Measurements from ENCODE around the gene SNTG2. TPM values are rescaled to one million over a fixed set of nuclear protein-coding genes. Genes with fewer than 3 reads are reported as not detected.

The SNTG2 gene
- total and polyA plus RNA-seq, 2 donors (not counting 3 experiments of a cell fraction or from before 2014, with no cell fraction given), result not detected

DNA sequence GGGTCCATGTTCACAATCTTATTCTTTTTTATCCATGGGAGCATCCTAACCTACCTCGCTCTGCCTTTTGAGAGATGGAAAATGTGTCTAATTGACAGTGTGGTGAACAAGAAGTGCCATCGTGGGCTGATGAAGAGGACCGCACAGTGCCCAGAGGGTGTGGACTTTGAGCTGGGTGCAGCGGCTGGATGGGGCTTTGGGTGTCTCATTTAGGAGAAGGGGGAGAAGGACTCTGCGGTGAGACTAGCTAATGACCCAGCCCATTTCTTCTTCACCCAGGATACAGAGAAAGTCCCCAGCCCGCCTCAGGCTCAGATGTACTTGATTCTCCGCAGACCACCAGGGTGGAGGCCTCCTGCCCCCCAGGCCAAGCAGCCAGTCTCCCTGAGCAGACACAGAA is 33.7 kb upstream of the SNTG2 start:
- DNase-seq (ENCODE audit: low read depth, low spot score) (no peak), FAIRE-seq (no peak)
- BruUV-seq (replicated peaks), result no TSS peak
- Histone ChIP-seq H3K79me2 (ENCODE audit: control insufficient read depth, insufficient read depth, low read length) (no peaks in the 10 kb centered on the region), H3K9ac (replicated peaks; ENCODE audit: extremely low read depth, insufficient read depth, low read length) (no peak overlapping the region), H3K4me1 (ENCODE audit: control insufficient read depth, extremely low read depth, insufficient read depth, low read length) (no peaks in the 10 kb centered on the region), H3K36me3 (ENCODE audit: control insufficient read depth in 2 of 2, extremely low read depth in 1 of 2, insufficient read depth in 2 of 2, low read length in 2 of 2) (no peaks in the 10 kb centered on the region), H3K27me3 (ENCODE audit: control insufficient read depth in 2 of 2, insufficient read depth in 2 of 2, low read length in 2 of 2) (no peaks in the 10 kb centered on the region), H4K20me1 (replicated peaks; ENCODE audit: control insufficient read depth, extremely low read depth, insufficient read depth, low read length) (no peaks in the 10 kb centered on the region), H3K4me3 (replicated peaks in 1 of 3; ENCODE audit: insufficient read depth in 1 of 3, low read depth in 1 of 3, low read length in 3 of 3) (no peak overlapping the region), H3K9me1 (replicated peaks; ENCODE audit: control insufficient read depth, extremely low read depth, insufficient read depth, low read length) (no peaks in the 10 kb centered on the region), H3K27ac (ENCODE audit: insufficient read depth, low read depth, low read length) (no peak overlapping the region), H3K4me2 (ENCODE audit: insufficient read depth, low read length) (no peak overlapping the region), H2AFZ (ENCODE audit: low read depth, low read length) (no peak overlapping the region), H3K9me3 (replicated peaks; ENCODE audit: control insufficient read depth, insufficient read depth, low read length) (peaks cover 7% of the 10 kb centered on the region)
- intact Hi-C loops (cut with micrococcal nuclease), result no loop called here
- CTCF ChIA-PET, result no interaction called here
- no peak for TF ChIP-seq POLR2A (IDR thresholded peaks at IDR 0.05; ENCODE audit: low read depth, low read length)
- TF ChIP-seq CTCF (IDR thresholded peaks at IDR 0.05; ENCODE audit: extremely low read depth in 1 of 2, insufficient read depth in 1 of 2, low read depth in 1 of 2, low read length in 2 of 2), result no peak
- dilution Hi-C loops (cut with MboI; ENCODE audit: extremely low pct_ligation_motif_present, low sequenced_read_pairs), result no loop called here
- POLR2A ChIA-PET, result no interaction called here

DNA sequence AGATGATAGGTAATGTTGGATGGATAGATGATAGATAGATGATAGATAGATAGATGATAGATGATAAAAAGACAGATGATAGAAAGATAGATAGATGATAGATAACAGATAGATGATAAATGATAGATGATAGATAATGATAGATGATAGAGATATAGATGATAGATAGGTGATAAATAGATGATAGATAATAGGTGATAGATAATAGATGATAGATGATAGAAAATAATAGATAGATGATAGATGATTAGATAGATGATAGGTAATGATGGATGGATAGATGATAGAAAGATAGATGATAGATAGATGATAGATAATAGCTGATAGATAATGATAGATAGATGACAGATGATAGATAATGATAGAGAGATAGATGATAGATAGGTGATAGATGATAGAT is 31.0 kb upstream of the SNTG2 start:
- intact Hi-C loops (cut with micrococcal nuclease) (no loop called here), dilution Hi-C loops (cut with MboI; ENCODE audit: extremely low pct_ligation_motif_present, low sequenced_read_pairs) (no loop called here)
- no peak for TF ChIP-seq EZH2 (IDR thresholded peaks at IDR 0.05; ENCODE audit: borderline replicate concordance, low read depth, low read length, severe bottlenecking)
- no peak for TF ChIP-seq JUN (IDR thresholded peaks at IDR 0.05; ENCODE audit: borderline replicate concordance, insufficient read depth, insufficient read length, low read depth)
- TF ChIP-seq POLR2AphosphoS5 (IDR thresholded peaks at IDR 0.05; ENCODE audit: insufficient read depth, low read depth, low read length), result no peak
- no peak for TF ChIP-seq POLR2A (IDR thresholded peaks at IDR 0.05; ENCODE audit: low read depth, low read length)
- no peak for TF ChIP-seq MYC (IDR thresholded peaks at IDR 0.05; ENCODE audit: low read depth, low read length)
- TF ChIP-seq GATA2 (IDR thresholded peaks at IDR 0.05; ENCODE audit: insufficient read depth, insufficient read length, low read depth, low read length), result no peak
- TF ChIP-seq FOS (IDR thresholded peaks at IDR 0.05; ENCODE audit: borderline replicate concordance, insufficient read depth, low read length), result no peak
- TF ChIP-seq, protein P1, sequence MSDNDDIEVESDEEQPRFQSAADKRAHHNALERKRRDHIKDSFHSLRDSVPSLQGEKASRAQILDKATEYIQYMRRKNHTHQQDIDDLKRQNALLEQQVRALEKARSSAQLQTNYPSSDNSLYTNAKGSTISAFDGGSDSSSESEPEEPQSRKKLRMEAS (IDR thresholded peaks at IDR 0.05; ENCODE audit: insufficient read depth, insufficient read length), result no peak
- TF ChIP-seq CTCF (IDR thresholded peaks at IDR 0.05; ENCODE audit: extremely low read depth in 1 of 2, insufficient read depth in 1 of 2, low read depth in 1 of 2, low read length in 2 of 2), result no peak
- H3K79me2 ChIP-seq (ENCODE audit: control insufficient read depth, insufficient read depth, low read length), result no peaks in the 10 kb centered on the region
- ChIA-PET POLR2A (no interaction called here), CTCF (no interaction called here)
- H3K4me1 ChIP-seq (ENCODE audit: control insufficient read depth, extremely low read depth, insufficient read depth, low read length), result no peaks in the 10 kb centered on the region
- H3K9me1 ChIP-seq (replicated peaks; ENCODE audit: control insufficient read depth, extremely low read depth, insufficient read depth, low read length), result no peaks in the 10 kb centered on the region
- H3K9ac ChIP-seq (replicated peaks; ENCODE audit: extremely low read depth, insufficient read depth, low read length), result no peak overlapping the region
- FAIRE-seq (no peak), DNase-seq (ENCODE audit: low read depth, low spot score) (no peak)
- BruUV-seq (replicated peaks), result no TSS peak
- no peaks in the 10 kb centered on the region for H3K27me3 ChIP-seq (ENCODE audit: control insufficient read depth in 2 of 2, insufficient read depth in 2 of 2, low read length in 2 of 2)
- no peaks in the 10 kb centered on the region for H4K20me1 ChIP-seq (replicated peaks; ENCODE audit: control insufficient read depth, extremely low read depth, insufficient read depth, low read length)
- no peak overlapping the region for H2AFZ ChIP-seq (ENCODE audit: low read depth, low read length)
- no peaks in the 10 kb centered on the region for H3K36me3 ChIP-seq (ENCODE audit: control insufficient read depth in 2 of 2, extremely low read depth in 1 of 2, insufficient read depth in 2 of 2, low read length in 2 of 2)
- no peak overlapping the region for H3K4me2 ChIP-seq (ENCODE audit: insufficient read depth, low read length)
- no peak overlapping the region for H3K4me3 ChIP-seq (replicated peaks in 1 of 3; ENCODE audit: insufficient read depth in 1 of 3, low read depth in 1 of 3, low read length in 3 of 3)
- no peak overlapping the region for H3K27ac ChIP-seq (ENCODE audit: insufficient read depth, low read depth, low read length)
- H3K9me3 ChIP-seq (replicated peaks; ENCODE audit: control insufficient read depth, insufficient read depth, low read length), result peaks cover 6% of the 10 kb centered on the region
